Calu3 (cell line): ENCODE results near the gene TMEM178B. TPM values are rescaled to one million over a fixed set of nuclear protein-coding genes. Genes with fewer than 3 reads are reported as not detected.

Source experiments
- BruUV-seq: library from RNA; stranded (reverse); fragments of 400-500 nt; replicated peaks from 2 replicates; lab custom pipeline; 2021; lab: Mats Ljungman, UMichigan
- CTCF ChIA-PET: fragments of 300-600 bp; sonication (Branson Sonifier 250); formaldehyde crosslinking; loops from one replicate; lab custom pipeline; 2022; ENCODE audit warnings: antibody characterized with exemption; lab: Charles Lee
- DNase-seq: peaks from one replicate; pipeline ENCODE4 v3.0.0; 2022
- H3K27ac Mint-ChIP-seq: one replicate; pipeline ENCODE4 v1.8.0; 2022; ENCODE audit warnings: mixed read lengths; ENCODE audit not compliant: unreplicated experiment
- H3K27me3 Mint-ChIP-seq: one replicate; pipeline ENCODE4 v1.8.0; 2022; ENCODE audit warnings: mixed read lengths; ENCODE audit not compliant: unreplicated experiment
- H3K36me3 Mint-ChIP-seq: one replicate; pipeline ENCODE4 v1.8.0; 2022; ENCODE audit warnings: mild to moderate bottlenecking, moderate library complexity, mixed read lengths; ENCODE audit not compliant: insufficient read depth, unreplicated experiment
- H3K4me1 Mint-ChIP-seq: one replicate; pipeline ENCODE4 v1.8.0; 2022; ENCODE audit warnings: mild to moderate bottlenecking, low read depth, mixed read lengths; ENCODE audit not compliant: unreplicated experiment
- H3K4me3 Mint-ChIP-seq: one replicate; pipeline ENCODE4 v1.8.0; 2022; ENCODE audit warnings: mild to moderate bottlenecking, low read depth, moderate library complexity, mixed read lengths; ENCODE audit not compliant: unreplicated experiment
- H3K9me3 Mint-ChIP-seq: one replicate; pipeline ENCODE4 v1.8.0; 2022; ENCODE audit warnings: low read depth, mixed read lengths; ENCODE audit not compliant: unreplicated experiment
- CTCF ChIP-seq: fragments of 200-600 bp; IDR thresholded peaks from one replicate; pipeline ENCODE4 v1.8.0; 2022; ENCODE audit warnings: antibody characterized with exemption; ENCODE audit not compliant: unreplicated experiment
- intact Hi-C: fragments of 100-400 bp; cut with micrococcal nuclease; formaldehyde crosslinking; loops from one replicate; pipeline ENCODE4 v1.10.0; 2022; ENCODE audit not compliant: unreplicated experiment
- total RNA-seq: library from RNA; stranded (reverse); gene quantifications from 2 replicates; pipeline ENCODE4 v1.2.3, GENCODE V29; 2022

TMEM178B gene
- total RNA-seq, 1 experiment from 2014 or later: 1.5 TPM

GRCh38 chr7:141389140-141389796 lies 315.4 kb downstream of the TMEM178B start:
- no peak overlapping the region for H3K27ac Mint-ChIP-seq
- H3K36me3 Mint-ChIP-seq: no peaks in the 10 kb centered on the region
- TF ChIP-seq CTCF: no peak
- DNase-seq: no peak
- CTCF ChIA-PET: no interaction called here
- no TSS peak for BruUV-seq
- no peaks in the 10 kb centered on the region for H3K27me3 Mint-ChIP-seq
- H3K4me1 Mint-ChIP-seq: no peaks in the 10 kb centered on the region
- intact Hi-C loops: no loop called here
- no peak overlapping the region for H3K4me3 Mint-ChIP-seq
- peaks cover 2% of the 10 kb centered on the region for H3K9me3 Mint-ChIP-seq

- CTCF ChIA-PET: no interaction called here
- Mint-ChIP-seq H3K27me3 (no peaks in the 10 kb centered on the region), H3K36me3 (no peaks in the 10 kb centered on the region), H3K9me3 (peaks cover 5% of the 10 kb centered on the region), H3K4me3 (no peak overlapping the region), H3K4me1 (no peaks in the 10 kb centered on the region), H3K27ac (no peak overlapping the region)
- intact Hi-C loops: no loop called here
- BruUV-seq: no TSS peak
- no peak for TF ChIP-seq CTCF
- DNase-seq: no peak
Measured at GRCh38 chr7:141390339-141390738, 316.5 kb downstream of the TMEM178B start.

GRCh38 chr7:141393056-141393455 lies 319.2 kb downstream of the TMEM178B start:
- no peak for TF ChIP-seq CTCF
- H3K27ac Mint-ChIP-seq: no peak overlapping the region
- peaks cover 5% of the 10 kb centered on the region for H3K9me3 Mint-ChIP-seq
- no peak overlapping the region for H3K4me3 Mint-ChIP-seq
- H3K36me3 Mint-ChIP-seq: no peaks in the 10 kb centered on the region
- no peaks in the 10 kb centered on the region for H3K27me3 Mint-ChIP-seq
- BruUV-seq: no TSS peak
- DNase-seq: no peak
- CTCF ChIA-PET: no interaction called here
- H3K4me1 Mint-ChIP-seq: no peaks in the 10 kb centered on the region
- intact Hi-C loops: no loop called here

- Mint-ChIP-seq H3K36me3 (no peaks in the 10 kb centered on the region), H3K27ac (no peak overlapping the region), H3K4me3 (no peak overlapping the region), H3K9me3 (peaks cover 5% of the 10 kb centered on the region), H3K4me1 (no peaks in the 10 kb centered on the region), H3K27me3 (no peaks in the 10 kb centered on the region)
- intact Hi-C loops: no loop called here
- BruUV-seq: no TSS peak
- TF ChIP-seq CTCF: no peak
- CTCF ChIA-PET: no interaction called here
- DNase-seq: no peak
Measured at GRCh38 chr7:141397236-141398163, 323.6 kb downstream of the TMEM178B start.
